GM18520 (cell line): ENCODE results near the gene PIK3CB.
"Not testable (repeated sequence)": the region's sequence is repeated elsewhere in the genome, so short reads cannot be mapped to it uniquely, and the experiment has no call there.

Experiments
- ATAC-seq: cut with Tn5 transposase; IDR thresholded peaks from one replicate; pipeline ENCODE4 v1.9.1; 2021; ENCODE audit not compliant: unreplicated experiment

The PIK3CB gene

GRCh38 chr3:138806376-138807080 is 28.2 kb downstream of the PIK3CB start:
- ATAC-seq: no peak

GRCh38 chr3:138803006-138803653 is 31.6 kb downstream of the PIK3CB start:
- no peak for ATAC-seq

GRCh38 chr3:138802223-138802622 is 32.5 kb downstream of the PIK3CB start:
- not testable (repeated sequence) for ATAC-seq

GRCh38 chr3:138801792-138802191 is 32.9 kb downstream of the PIK3CB start:
- no peak for ATAC-seq

GRCh38 chr3:138800248-138800647 is 34.5 kb downstream of the PIK3CB start:
- ATAC-seq: no peak

- ATAC-seq: no peak
These were observed 34.9 kb downstream of the PIK3CB start for GRCh38 chr3:138799822-138800221.

GRCh38 chr3:138797508-138798038 is 37.2 kb downstream of the PIK3CB start:
- ATAC-seq: no peak

- ATAC-seq: no peak
These were observed 38.0 kb downstream of the PIK3CB start for GRCh38 chr3:138796761-138797160.

- no peak for ATAC-seq
These were observed 47.9 kb downstream of the PIK3CB start for GRCh38 chr3:138786788-138787271.

GRCh38 chr3:138785951-138786350 is 48.8 kb downstream of the PIK3CB start:
- ATAC-seq: no peak

GRCh38 chr3:138785362-138785857 is 49.3 kb downstream of the PIK3CB start:
- ATAC-seq: not testable (repeated sequence)

- no peak for ATAC-seq
These were observed 52.0 kb downstream of the PIK3CB start for GRCh38 chr3:138782755-138783154.

- ATAC-seq: peak; percentile 67
These were observed 53.7 kb downstream of the PIK3CB start for GRCh38 chr3:138781012-138781470.

- ATAC-seq: no peak
These were observed 56.1 kb downstream of the PIK3CB start for GRCh38 chr3:138778643-138779042.

GRCh38 chr3:138776961-138777360 is 57.8 kb downstream of the PIK3CB start:
- ATAC-seq: no peak

GRCh38 chr3:138775254-138775595 is 59.5 kb downstream of the PIK3CB start:
- no peak for ATAC-seq

GRCh38 chr3:138774529-138775253 is 60.0 kb downstream of the PIK3CB start:
- ATAC-seq: no peak

- ATAC-seq: no peak
These were observed 63.1 kb downstream of the PIK3CB start for GRCh38 chr3:138771585-138771984.

GRCh38 chr3:138769616-138770015 is 65.1 kb downstream of the PIK3CB start:
- ATAC-seq: no peak

GRCh38 chr3:138768946-138769345 is 65.8 kb downstream of the PIK3CB start:
- no peak for ATAC-seq

GRCh38 chr3:138768125-138768524 is 66.6 kb downstream of the PIK3CB start:
- no peak for ATAC-seq
